GM12874 (cell line): ENCODE data around the gene CNDP1.

Source experiments
- TF ChIP-seq, protein P1 (sequence below): IDR thresholded peaks from 2 replicates; pipeline ENCODE4 v1.5.1; 2011; ENCODE audit warnings: low read depth, mild to moderate bottlenecking, control low read depth, low read length, moderate library complexity; ENCODE audit not compliant: insufficient read depth

CNDP1 gene

GRCh38 chr18:74604361-74604760, 70.1 kb downstream of the CNDP1 start:
- TF ChIP-seq, protein P1, sequence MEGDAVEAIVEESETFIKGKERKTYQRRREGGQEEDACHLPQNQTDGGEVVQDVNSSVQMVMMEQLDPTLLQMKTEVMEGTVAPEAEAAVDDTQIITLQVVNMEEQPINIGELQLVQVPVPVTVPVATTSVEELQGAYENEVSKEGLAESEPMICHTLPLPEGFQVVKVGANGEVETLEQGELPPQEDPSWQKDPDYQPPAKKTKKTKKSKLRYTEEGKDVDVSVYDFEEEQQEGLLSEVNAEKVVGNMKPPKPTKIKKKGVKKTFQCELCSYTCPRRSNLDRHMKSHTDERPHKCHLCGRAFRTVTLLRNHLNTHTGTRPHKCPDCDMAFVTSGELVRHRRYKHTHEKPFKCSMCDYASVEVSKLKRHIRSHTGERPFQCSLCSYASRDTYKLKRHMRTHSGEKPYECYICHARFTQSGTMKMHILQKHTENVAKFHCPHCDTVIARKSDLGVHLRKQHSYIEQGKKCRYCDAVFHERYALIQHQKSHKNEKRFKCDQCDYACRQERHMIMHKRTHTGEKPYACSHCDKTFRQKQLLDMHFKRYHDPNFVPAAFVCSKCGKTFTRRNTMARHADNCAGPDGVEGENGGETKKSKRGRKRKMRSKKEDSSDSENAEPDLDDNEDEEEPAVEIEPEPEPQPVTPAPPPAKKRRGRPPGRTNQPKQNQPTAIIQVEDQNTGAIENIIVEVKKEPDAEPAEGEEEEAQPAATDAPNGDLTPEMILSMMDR = no peak

DNA sequence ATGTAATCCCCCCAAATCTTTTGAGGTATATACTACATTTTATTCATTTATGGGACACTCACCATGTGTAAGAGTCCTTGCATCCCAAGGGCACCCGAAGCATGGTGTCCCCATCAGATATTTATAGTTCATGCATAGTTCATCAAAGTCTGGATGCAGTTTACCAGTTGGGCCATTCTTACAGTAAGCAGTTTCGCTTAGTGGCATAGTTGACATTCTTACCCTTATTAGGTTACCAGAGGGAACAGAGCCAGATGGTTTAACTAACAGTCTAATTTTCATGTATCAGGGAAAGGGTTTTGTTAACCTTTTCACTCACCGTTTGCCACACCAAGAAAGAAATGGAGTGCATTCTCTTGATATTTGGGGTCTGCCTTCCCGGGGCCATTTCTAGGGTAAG, 70.5 kb downstream of the CNDP1 start:
- TF ChIP-seq, protein P1 = no peak

DNA sequence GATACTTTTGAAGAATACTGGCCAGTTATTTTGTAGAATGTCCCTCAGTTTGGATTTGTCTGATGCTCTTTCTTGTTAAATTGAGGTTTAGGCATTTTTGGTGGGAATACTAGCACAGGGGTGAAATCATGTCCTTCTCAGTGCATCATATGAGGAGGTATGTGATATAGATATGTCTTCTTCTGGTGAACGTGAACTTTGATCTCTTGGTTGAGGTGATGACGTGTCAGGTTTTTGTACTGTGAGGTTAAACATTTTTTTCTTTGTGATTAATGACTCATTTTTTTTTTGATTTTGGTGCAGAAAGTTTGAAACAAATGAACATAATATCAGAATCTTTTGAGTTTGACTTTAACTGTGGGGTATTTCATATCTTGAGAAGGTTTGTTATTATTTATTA, 74.4 kb downstream of the CNDP1 start:
- TF ChIP-seq, protein P1 = no peak

DNA sequence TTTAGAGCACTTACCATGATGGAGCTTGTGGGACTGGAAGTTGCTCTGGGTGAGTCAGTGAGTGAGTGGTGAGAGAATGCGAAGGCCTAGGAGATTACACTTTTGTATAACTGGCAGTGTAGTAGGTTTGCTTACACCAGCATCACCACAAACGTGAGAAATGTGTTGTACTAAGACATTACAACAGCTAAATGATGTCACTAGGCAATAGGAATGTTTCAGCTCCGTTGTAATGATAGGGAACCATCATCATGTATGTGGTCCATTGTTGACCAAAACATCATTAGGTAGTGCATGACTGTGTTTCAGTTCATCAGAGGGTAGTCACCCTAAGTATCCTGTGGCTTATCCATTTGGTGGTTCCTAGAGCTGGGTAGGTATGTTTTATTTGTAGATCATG, 75.2 kb downstream of the CNDP1 start:
- TF ChIP-seq, protein P1 = no peak

DNA sequence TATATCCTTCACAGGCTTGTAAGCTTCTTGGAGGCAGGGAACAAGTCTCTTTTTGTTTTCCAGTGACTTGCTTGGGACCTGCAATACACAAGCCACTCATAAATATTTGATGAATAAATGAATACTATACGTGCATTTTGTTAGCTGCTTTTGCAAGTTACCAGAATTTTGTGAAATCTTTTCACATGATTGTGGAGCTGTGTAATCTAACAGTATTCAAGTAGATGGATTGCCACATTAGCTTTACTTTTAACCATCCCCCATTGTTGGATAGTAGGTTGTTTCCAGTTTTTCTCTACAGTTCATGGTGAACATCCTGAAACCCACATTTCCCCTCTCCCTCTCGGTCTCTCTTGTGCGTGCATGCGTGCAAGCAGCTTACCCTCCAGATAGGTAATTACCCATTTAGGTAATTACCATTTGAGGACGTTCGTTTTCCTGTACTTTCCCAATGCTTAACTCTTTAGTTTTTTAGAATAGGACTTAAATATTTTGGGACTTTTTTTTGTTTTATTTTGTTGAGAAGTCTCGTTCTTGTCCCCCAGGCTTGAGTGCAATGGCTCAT, 75.8 kb downstream of the CNDP1 start:
- TF ChIP-seq, protein P1 = no peak

GRCh38 chr18:74610860-74611259, 76.6 kb downstream of the CNDP1 start:
- TF ChIP-seq, protein P1 = no peak

GRCh38 chr18:74611765-74612164, 77.5 kb downstream of the CNDP1 start:
- TF ChIP-seq, protein P1 = no peak

- TF ChIP-seq, protein P1 = no peak
Measured at GRCh38 chr18:74613381-74613780, 79.1 kb downstream of the CNDP1 start.
